ENCODE results near the gene MPPED1. TPM values are rescaled to one million over a fixed set of nuclear protein-coding genes. Genes with fewer than 3 reads are reported as not detected.

Gene MPPED1
- total and polyA plus RNA-seq, 12 donors = 0.01 TPM; not detected in 11

GRCh38 chr22:43510281-43511070 is 98.7 kb downstream of the MPPED1 start:
- WGBS, 2 donors = 70 to 76% methylated on average over 9 of the region's 9 CpGs
- H3K4me3 ChIP-seq = no peak overlapping the region
- ATAC-seq = no peak
- H3K27ac ChIP-seq = no peak overlapping the region
- TF ChIP-seq CTCF (IDR thresholded peaks at IDR 0.05) = no peak
- DNase-seq = no peak
- peaks cover 0 to 23% (median 3%) of the 10 kb centered on the region in 7 donors for H3K27me3 ChIP-seq
- intact Hi-C loops (cut with DNase I) = no loop called here
- no peaks in the 10 kb centered on the region for H3K4me1 ChIP-seq
- H3K9me3 ChIP-seq = no peaks in the 10 kb centered on the region
- H3K36me3 ChIP-seq = no peaks in the 10 kb centered on the region

- Histone ChIP-seq H3K27me3 (peaks cover 0 to 27% (median 6%) of the 10 kb centered on the region in 7 donors), H3K36me3 (no peaks in the 10 kb centered on the region), H3K27ac (no peak overlapping the region), H3K4me1 (no peaks in the 10 kb centered on the region), H3K4me3 (no peak overlapping the region), H3K9me3 (no peaks in the 10 kb centered on the region)
- ATAC-seq = no peak
- intact Hi-C loops (cut with DNase I) = no loop called here
- DNase-seq = no peak
- WGBS, 2 donors = 79 to 82% methylated on average over 16 of the region's 16 CpGs
- no peak for TF ChIP-seq CTCF (IDR thresholded peaks at IDR 0.05)
These were observed 99.6 kb downstream of the MPPED1 start for GRCh38 chr22:43511276-43511910.

- H3K27me3 ChIP-seq = peaks cover 0 to 32% (median 10%) of the 10 kb centered on the region in 7 donors
- H3K4me3 ChIP-seq = no peak overlapping the region
These were observed 100.5 kb downstream of the MPPED1 start for GRCh38 chr22:43512279-43512678.

More at GRCh38 chr22:43512279-43512678, 100.5 kb downstream of the MPPED1 start:
- no peak for TF ChIP-seq CTCF (IDR thresholded peaks at IDR 0.05)
- no peaks in the 10 kb centered on the region for H3K9me3 ChIP-seq
- WGBS, 2 donors = 72 to 79% methylated on average over 8 of the region's 8 CpGs
- H3K36me3 ChIP-seq = no peaks in the 10 kb centered on the region
- H3K27ac ChIP-seq = no peak overlapping the region
- ATAC-seq (no peak), DNase-seq (no peak)
- intact Hi-C loops (cut with DNase I) = loop anchor here in 1 of 10 donors (2.0 kb wide), 1 partner anchor 311 kb away; no protein-coding TSS in a partner anchor
- H3K4me1 ChIP-seq = no peaks in the 10 kb centered on the region

All from heart right ventricle (tissue), 16 donors.